CD4-positive, alpha-beta T cell treated with Interleukin-6 at 100 ng/mL for 8 hours (primary cell): Measurements from ENCODE around the gene MFSD6L.
A peak's percentile ranks its signal among the peaks of the same experiment; 100 is the strongest.

ENCODE experiments used
- DNase-seq: peaks from one replicate; pipeline ENCODE4 v3.0.0-alpha.2; 2020; ENCODE audit warnings: mixed read lengths, low spot score

The MFSD6L gene

DNA sequence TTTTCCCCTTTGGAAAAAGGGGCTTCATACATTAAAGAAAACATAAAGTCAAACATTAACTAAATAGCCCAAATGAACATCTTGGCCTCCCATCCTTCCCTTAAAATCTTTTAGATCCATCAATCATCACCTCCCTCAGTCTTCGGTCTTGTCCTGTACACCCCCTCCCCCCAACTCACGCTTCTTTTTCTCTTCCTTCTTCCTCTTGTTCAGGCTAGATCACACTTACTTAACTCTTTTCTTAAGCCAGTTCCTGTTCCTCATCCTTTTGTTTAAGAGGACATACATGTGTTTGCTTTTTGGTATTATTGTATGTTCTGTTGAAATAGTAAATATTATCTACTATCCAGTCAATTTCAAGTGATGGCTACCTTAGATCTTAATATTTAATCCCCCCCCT lies 5.5 kb downstream of the MFSD6L start:
- no peak for DNase-seq

DNA sequence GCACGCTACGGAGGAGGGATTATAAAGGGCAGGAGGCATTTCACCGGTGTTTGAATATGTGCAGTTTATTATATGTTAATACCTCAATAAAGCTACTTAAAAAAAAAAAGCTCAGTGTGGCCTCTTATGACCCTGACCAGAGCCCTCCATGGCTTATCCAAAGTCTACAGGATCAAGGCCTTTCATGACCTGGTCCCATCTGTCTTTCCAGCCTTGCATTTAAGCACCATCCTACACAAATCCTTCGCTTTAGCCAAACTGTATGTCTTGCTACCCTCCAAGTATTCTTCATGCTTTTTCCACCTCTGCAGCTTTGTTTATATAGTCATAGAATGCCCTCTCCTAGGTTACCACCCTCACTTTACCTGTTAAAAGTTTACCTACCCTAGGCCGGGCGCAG lies 6.5 kb downstream of the MFSD6L start:
- no peak for DNase-seq

DNA sequence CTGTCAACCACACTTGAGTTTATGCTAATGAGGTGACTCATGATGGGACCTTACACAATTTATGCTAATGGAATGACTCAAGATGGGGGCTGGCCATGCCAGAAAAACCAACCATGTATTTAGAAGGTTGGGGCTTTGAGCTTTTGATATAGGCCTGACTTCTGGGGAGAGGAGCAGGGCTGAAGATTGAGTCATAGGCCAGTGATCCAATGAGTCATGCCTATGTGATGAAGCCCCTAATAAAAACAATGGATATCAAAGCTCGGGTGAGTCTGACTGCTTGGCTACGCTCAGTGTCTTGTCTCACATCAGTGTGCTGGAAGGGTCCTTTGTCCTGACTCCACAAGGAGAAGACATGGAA lies 7.3 kb downstream of the MFSD6L start:
- no peak for DNase-seq

DNA sequence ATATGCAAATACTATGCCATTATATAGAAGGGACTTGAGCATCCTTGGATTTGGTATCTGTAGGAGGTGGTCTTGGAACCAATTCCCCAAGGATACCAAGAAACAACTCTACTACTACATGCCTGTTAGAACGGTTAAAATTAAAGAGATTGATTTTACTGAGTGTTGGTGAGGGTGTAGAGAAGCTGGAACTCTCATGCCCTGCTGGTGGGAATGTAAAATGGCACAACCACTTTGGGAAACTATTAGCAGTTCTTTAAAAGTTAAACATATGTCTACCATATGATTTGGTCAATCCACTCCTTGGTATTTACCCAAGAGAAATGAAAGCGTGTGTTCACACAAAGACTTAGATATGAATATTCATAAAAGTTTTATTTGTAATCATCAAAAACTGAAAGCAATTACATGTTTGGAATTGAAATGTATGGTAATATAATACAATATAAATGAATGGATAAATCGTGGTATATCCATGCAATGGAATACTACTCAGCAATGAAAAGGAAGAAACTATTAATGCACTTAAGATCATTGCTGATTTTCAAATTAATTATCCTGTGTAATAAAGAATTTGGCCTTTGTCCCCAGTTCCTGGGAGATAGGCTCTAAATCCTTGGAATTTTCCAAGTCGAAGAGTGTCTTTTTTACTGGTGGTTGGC lies 7.8 kb downstream of the MFSD6L start:
- DNase-seq, result no peak

DNA sequence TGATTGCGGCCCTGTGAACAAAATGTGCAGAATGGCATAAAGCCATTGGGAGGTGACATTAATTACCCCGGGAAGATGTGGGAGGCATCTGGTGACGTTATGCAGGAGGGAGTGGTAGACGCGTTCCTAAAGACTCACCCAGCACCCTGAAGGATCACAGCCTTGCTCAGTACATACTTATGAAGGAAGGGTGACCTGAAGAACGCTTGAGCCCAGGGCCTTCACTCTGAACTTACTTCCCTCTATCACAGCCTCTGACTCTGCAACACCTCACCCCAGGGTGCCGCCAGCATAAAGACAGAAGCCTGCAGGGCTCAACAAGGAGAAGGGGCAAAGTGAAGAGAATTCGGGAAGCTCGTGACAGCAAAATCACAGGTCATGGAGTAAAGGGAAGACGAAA lies 9.4 kb downstream of the MFSD6L start:
- DNase-seq, result no peak

DNA sequence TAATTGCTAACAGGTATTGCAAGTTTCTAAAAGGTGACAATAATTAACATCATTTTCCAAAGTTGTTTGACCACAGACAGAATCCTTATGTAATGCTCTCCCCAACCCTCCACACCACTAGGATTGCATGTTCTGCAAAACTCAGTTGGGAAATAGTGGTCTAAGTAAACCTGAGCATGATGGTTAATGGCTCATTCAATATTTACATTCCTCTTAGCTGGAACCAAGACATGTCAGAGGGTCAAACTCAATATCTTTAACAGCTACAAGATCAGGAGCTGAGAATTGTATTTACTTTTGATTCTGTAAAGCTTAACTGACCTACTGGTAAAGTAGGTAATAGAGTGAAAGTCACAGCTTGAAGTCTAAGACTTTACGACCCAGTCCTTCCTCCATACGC lies 10.2 kb downstream of the MFSD6L start:
- DNase-seq, result no peak

DNA sequence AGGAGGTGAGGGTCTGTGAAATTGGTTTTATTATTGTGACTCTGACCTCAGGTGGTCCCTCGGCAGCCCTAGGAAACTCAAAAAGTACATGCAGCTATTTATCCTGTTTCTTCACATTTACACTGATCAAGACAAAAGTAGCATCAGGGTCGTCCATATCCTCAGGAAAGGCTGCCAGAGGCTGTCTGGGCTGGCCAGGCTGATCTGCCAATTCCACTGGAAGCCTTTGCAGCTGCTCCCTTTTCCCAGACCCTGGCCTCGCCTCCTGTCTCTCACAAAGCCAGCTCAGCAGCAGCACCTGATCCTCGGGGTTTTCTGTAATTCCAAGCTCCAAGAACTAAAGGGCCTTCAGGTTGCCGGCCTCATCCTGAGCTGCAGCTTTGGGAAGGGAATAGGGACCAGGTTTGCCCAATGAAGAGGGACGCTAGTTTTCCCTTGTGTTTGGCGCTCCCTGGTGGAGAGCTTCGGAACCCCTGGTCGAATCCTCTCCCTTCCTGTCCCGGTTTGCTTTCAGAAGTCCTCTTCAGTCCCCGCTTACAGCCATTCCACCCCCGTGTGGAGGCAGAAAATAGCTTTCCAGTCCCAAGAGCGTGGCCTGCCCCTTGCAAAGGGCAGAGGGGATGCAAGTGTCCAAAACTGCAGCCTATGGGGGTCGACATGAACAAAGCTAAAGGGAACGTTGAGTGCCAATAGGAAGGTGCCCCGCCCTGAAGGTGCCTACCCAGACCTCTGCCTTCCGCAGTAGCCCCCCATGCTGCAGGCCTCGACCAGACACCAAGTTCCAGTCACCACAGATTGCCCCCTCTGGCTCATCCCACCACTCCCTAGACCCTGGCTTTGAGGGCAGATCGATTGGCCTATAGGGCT lies 13.4 kb downstream of the MFSD6L start:
- peak; percentile 40 for DNase-seq

DNA sequence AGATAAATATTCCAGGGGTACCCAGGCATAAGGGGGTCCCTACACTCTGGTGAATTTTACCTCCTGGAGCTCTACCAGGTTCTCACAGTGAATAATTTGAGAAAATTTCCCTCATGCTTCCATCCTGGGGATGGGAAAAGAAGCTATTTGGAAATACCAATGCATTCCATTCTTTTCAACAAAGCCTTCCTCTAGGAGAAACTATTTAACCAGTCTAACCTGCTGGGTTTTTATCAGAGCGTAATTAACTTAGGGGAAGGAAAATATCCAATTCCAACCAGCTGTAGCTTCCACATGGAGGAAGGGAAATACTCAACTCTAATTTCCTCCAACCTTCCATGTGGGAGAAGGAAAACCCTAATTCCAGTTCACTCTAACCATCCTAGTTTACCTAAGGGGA lies 17.0 kb downstream of the MFSD6L start:
- no peak for DNase-seq

DNA sequence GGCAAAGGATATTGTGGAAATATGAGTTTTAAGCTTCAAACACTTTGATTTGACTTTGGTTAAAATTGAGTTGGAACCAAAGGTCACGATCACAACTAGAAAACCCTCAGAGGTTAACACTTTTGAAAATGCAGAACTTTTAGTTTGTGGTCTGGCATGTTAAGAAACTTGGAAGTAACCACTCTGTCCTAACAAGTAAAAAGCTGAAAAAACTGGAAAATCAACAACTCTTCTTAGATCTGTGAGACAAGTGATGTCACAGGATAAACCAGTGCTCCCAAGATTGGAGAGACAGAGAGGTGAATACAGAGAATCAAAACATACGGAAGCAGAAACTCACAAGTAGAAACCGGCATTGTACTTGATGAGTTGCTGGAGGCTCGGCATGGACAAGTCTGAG lies 17.4 kb downstream of the MFSD6L start:
- DNase-seq, result no peak

DNA sequence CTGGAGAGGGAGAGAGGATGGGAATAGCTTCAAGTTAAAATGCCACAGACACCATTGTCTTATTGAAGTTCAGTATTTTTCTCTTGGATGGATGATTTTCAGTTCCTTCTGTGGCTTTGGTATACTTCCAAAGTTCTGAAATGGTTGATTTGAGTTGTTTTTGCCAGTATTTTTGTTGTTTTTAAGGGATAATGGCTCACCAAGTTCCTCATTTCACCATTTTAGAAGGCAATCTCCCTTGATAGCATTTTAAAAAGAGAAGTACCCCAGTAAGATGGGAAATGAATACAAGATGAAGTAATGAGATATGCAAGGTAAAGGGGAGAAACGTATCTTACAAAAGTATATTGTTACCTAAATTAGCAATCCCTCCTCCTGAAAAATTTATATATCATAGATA lies 22.3 kb downstream of the MFSD6L start:
- DNase-seq, result no peak

DNA sequence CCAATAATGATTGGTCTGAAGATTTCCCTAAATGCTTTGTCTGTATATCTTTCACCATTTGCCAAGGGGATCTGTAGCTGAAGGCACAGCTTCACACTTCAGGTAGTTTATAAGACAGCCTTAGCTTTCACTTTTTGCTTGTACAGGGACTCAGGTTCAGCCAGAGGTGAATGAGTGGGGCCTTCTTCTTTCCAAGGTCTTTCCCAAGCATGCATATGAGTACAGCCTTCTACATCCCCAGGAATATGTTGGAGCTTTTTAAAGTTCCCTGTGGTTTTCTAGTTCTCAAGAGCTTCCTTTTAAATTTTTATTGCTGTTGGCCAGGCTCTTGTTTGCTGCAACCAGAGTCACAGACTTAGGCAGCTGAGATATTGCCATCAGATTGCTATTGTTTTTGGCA lies 22.9 kb downstream of the MFSD6L start:
- no peak for DNase-seq

DNA sequence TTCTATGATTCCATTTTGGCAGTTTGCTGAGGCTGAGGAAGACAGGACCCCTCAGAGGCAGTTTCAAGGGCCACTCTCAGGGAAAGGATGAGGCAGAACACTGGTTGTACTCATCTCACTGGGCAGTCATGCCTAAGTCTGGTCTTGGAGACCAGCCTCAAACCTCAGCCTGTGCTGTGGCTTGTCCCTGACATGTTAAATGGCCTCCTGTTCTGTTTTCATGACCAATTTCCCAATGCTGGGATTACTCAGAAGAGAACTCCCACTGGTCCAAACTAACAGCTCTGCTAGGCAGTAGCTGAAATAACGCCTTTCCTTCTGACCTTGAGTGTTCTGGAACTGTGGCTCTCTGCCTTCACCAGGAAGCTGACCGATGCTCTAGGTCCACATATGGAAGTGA lies 32.4 kb downstream of the MFSD6L start:
- DNase-seq, result no peak

DNA sequence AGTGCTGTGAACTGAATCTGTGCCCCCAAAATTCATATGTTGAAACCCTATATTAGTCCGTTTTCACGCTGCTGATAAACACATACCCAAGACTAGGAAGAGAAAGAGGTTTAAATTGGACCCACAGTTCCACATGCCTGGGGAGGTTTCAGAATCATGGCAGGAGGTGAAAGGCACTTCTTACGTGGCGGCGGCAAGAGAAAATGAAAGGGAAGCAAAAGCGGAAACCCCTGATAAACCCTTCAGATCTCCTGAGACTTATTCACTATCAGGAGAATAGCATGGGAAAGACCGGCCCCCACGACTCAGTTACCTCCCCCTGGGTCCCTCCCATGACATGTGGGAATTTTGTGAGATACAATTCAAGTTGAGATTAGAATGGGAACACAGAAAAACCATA lies 37.2 kb downstream of the MFSD6L start:
- DNase-seq, result no peak

DNA sequence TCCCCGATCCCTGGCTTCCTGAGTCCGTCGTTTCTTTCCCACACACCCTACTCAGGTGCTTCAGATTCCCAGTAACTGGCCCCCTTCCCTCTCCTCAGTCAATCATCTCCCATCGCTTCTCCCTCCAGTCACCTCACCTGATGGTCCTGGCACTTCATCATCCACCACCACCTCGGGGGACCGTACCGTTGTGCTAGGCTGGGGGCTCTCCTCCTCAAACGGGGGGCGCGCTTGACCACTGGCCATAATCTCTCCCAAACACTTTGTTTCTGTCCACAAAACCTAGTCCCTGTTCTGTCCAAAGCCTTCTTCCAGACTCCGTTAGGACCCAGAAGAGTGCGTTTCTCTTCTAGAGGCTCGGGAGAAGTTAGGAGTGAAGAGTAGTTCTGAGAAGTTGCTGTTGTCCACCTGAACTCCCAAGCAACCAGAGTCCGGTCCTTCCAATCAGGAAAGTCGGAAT lies 41.0 kb downstream of the MFSD6L start, which contains the start of gene SPDYE4:
TSS of gene SPDYE4 (minus strand) at position 410 of the 460 bp plus-strand sequence. CDS start at position 246, 164 bp downstream.
- no peak for DNase-seq

DNA sequence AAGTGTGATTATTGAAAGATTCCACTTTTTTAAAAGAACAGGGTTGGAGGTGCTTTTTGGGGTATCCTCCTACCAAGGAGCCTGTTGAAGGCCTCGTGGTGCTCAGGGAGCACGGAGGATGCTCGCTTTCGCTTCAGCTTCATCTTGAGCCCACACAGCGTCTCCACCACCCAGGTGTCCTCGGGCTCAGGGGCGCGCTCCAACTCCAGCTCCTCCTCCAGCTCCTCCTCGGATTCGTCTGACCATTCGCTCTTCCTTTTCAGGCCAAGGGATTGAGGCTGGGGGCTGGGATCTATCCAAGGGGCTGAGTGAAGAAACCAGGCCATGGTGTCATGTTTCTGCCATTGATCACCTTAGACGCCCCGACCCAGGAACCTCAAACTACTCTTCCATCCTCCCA lies 42.0 kb downstream of the MFSD6L start:
- DNase-seq, result no peak

DNA sequence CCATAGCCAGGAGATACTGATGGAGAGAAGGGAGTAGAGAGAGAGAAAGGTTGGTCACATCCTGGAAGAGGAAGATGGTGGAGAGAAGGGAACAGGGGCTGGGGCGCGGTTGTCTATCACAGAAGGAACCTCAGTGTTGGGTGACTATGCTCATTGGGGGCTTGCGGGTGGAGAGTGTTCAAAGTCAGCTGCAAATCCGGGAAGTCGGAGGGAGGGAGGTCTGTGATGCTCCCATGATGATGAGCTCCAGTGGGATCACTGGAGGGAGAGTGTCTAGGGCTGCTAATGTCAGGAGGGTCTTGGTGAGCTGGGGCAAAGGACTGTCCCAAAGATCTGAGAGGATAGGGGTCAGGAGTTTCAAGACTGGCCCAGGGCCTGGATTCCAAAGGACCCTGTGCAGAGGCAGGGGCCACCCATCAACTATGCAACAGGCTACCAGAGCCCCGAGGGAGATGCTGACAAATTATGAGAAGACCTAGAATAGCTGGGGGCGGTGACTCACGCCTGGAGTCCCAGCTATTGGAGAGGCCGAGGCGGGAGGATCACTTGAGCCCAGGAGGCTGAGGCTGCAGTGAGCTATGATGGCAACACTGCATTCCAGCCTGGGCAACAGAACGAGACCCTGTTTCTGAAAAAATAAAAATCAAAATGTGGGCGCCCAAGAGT lies 43.4 kb downstream of the MFSD6L start:
- DNase-seq, result no peak

DNA sequence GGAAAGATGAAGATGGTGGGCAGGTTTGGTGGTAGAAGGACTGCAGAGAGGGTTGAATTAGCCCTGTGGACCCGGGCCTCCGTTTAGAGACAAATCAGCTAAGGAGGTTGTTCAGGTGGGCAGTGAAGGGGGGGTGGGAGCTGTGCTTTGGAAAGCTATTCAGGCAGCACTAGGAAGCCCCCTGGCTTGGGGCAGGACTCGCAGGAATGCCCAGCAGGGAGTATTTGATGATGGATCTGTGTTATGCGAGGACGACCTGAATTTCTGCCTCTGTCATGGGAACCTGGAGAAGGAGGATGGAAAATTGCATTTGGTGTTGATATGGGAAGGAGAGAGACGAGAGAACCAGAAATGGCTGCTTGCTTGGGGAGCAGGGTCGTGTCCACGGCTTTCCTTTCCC lies 44.3 kb downstream of the MFSD6L start:
- DNase-seq, result no peak

DNA sequence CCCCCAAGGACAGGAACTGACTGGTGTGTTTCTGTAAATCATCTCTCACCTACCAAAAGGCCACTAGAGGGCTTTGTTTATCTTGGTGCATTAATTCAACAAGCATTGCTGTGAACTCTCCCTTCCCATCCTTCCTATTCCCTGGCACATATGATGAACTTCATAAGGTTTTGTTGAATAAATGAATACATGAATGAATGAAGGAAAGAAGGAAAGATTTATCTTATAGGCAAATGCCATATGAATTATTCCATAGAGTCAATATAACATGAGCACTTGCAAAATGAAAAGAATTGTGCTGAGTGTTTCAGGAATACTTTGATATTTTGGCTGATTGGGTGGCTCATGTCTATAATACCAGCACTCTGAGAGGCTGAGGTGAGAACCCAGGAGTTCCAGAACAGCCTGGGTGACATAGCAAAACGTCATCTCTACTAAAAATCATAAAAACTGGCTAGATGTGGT lies 45.2 kb downstream of the MFSD6L start:
- no peak for DNase-seq

DNA sequence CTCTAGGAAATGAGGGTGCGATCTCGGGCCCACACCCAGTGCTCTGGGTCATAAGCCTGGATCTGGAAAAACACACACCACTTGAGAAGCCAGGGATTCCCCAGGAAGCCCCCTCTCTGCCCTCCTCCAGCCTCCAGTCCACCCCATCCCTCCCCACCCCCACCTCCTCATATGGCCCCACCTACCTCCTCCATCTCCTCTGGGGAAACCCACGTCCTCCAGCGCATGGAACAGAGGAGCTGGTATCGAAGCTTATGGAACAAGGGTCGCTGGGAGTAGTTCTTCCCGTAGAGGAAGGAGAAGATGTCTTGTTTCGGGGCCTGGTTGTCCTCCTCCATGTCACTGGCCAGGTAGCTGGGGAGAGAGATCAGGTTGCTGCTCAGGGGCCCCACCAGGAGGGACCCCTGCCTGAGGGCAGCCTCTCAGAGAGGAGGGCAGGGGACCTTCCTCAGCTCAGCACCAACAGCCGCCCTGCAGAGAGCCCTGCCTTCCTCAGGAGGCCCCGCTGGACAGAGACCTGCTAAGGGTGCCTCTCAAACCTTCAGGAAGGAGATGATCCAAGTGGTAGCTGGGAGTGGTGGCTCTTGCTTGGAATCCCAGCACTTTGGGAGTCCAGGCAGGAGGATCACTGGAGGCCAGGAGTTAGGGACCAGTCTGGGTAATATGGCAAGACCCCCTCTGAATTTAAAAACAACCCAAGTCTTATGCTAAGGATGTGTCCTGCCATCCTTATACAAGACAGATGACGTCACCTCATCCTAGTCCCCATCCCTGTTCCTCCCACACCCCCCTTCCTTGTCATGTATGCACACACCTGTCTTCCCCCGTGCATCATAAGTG lies 45.8 kb downstream of the MFSD6L start:
- no peak for DNase-seq

DNA sequence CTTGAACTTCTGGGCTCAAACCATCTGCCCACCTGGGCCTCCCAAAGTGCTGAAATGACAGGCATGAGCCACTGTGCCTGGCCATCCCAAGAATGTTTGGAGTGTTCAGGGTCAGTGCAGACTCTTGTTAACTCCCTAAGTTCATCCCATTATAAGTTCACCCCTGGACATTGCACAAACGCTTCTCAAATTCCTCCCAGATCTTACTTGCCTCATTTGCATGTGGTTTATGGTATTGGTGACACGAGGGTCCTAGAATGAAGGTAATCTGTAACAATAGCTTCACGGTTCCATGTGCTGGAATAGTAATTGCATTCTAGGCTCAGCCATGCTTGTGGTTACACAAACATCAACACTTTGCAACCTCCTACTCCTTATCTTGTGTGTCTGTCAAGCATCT lies 49.5 kb downstream of the MFSD6L start:
- DNase-seq, result no peak

DNA sequence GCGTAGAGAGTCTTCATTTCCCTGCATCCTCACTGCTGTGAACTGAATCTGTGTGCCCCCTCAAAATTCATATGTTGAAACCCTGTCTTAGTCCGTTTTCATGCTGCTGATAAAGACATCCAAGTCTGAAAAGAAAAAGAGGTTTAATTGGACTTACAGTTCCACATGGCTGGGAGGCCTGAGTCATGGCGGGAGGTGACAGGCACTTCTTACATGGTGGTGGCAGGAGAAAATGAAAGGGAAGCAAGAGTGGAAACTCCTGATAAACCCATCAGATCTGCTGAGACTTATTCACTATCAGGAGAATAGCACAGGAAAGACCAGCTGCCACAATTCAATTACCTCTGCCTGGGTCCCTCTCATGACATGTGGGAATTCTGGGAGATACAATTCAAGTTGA lies 51.4 kb downstream of the MFSD6L start:
- DNase-seq, result no peak
